ENCODE results near the gene CXCL12.

DNA sequence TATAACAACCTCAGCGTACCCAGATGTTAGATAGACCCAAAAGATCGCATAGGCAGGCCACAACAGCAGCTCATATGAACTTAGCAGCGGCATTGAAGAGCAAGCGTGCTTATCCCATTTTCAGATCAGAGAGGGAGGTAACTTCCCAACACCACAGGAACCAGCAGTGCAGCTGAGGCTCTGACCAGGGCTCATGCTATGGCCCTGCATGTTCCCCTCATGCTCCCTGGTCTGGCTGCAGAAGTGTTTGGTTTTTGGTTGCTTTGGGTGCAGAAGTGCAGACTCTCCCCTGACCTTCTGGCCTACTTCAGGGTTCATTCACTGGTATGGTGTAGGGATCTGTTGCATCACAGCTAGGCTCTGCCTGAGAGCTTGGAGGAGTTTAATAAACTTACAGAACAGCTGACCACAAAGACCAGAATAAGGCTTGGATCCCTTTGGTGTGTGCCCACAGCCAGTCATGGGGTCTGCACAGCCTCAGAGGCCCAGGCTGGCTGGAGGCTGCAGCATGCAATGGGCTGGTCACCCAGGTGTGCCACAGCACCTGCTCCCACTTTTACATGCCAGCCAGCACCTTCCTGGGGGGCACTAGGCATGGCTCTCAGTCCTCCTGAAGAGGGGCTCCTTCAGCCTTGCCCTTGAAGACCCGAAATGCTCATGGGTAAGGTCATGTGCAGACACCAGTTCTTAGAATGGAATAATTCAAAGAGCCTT lies 9.1 kb upstream of the CXCL12 start:
- TF ChIP-seq CEBPB (IDR thresholded peaks at IDR 0.05) (no peak), EP300 (IDR thresholded peaks at IDR 0.05; ENCODE audit: borderline replicate concordance) (no peak), FOXM1 (IDR thresholded peaks at IDR 0.05; ENCODE audit: borderline replicate concordance, low read depth) (no peak), RAD21 (IDR thresholded peaks at IDR 0.05; ENCODE audit: low read depth) (no peak), TAF1 (IDR thresholded peaks at IDR 0.05; ENCODE audit: low read depth) (no peak), TCF12 (IDR thresholded peaks at IDR 0.05; ENCODE audit: low read depth) (no peak), YY1 (IDR thresholded peaks at IDR 0.05; ENCODE audit: low read depth) (no peak), TEAD4 (IDR thresholded peaks at IDR 0.05) (no peak), NFIC (IDR thresholded peaks at IDR 0.05) (no peak), EGR1 (IDR thresholded peaks at IDR 0.05) (no peak), ZBTB7A (IDR thresholded peaks at IDR 0.05; ENCODE audit: low read depth) (no peak)
- TF ChIP-seq, protein P1, sequence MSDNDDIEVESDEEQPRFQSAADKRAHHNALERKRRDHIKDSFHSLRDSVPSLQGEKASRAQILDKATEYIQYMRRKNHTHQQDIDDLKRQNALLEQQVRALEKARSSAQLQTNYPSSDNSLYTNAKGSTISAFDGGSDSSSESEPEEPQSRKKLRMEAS (IDR thresholded peaks at IDR 0.05): no peak
- TF ChIP-seq, protein P2, sequence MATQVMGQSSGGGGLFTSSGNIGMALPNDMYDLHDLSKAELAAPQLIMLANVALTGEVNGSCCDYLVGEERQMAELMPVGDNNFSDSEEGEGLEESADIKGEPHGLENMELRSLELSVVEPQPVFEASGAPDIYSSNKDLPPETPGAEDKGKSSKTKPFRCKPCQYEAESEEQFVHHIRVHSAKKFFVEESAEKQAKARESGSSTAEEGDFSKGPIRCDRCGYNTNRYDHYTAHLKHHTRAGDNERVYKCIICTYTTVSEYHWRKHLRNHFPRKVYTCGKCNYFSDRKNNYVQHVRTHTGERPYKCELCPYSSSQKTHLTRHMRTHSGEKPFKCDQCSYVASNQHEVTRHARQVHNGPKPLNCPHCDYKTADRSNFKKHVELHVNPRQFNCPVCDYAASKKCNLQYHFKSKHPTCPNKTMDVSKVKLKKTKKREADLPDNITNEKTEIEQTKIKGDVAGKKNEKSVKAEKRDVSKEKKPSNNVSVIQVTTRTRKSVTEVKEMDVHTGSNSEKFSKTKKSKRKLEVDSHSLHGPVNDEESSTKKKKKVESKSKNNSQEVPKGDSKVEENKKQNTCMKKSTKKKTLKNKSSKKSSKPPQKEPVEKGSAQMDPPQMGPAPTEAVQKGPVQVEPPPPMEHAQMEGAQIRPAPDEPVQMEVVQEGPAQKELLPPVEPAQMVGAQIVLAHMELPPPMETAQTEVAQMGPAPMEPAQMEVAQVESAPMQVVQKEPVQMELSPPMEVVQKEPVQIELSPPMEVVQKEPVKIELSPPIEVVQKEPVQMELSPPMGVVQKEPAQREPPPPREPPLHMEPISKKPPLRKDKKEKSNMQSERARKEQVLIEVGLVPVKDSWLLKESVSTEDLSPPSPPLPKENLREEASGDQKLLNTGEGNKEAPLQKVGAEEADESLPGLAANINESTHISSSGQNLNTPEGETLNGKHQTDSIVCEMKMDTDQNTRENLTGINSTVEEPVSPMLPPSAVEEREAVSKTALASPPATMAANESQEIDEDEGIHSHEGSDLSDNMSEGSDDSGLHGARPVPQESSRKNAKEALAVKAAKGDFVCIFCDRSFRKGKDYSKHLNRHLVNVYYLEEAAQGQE (IDR thresholded peaks at IDR 0.05; ENCODE audit: low read depth): no peak
- TF ChIP-seq, protein P3, sequence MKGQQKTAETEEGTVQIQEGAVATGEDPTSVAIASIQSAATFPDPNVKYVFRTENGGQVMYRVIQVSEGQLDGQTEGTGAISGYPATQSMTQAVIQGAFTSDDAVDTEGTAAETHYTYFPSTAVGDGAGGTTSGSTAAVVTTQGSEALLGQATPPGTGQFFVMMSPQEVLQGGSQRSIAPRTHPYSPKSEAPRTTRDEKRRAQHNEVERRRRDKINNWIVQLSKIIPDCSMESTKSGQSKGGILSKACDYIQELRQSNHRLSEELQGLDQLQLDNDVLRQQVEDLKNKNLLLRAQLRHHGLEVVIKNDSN (IDR thresholded peaks at IDR 0.05): no peak
